SKM-1 (cell line): ENCODE results near the gene CLECL1.

Experiments used
- DNase-seq: peaks from one replicate; lab custom pipeline; 2025; ENCODE audit not compliant: unreplicated experiment; lab: John Stamatoyannopoulos, UW

CLECL1 gene

DNA sequence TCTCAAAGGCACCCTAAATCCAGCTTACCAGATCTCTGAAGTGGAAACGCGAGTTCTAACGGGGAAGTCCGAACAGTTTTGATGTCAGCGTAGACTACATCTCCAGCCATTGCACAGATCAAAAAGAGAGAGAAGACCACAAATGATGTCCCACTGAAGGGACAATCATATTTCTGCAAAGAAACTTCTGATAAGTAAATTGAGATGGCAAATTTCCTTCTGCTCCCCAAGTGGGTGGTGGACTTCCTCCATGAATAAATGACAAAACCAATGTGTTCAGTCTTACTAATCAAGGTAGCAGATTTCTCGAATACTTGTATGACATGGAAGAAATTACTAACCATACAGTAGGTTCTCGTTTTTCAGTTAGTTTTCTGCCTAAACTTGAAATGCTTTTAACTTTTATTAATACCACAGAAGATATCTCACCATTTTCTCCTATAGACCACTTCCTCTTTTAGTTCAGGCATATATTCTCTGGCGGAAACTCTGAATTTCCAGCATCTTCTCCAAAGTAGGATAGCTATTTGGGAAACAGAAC, at the start of gene CLECL1:
Gene CLECL1 (minus strand): TSS at position 177 of the 541 bp plus-strand sequence.
- no peak for DNase-seq

DNA sequence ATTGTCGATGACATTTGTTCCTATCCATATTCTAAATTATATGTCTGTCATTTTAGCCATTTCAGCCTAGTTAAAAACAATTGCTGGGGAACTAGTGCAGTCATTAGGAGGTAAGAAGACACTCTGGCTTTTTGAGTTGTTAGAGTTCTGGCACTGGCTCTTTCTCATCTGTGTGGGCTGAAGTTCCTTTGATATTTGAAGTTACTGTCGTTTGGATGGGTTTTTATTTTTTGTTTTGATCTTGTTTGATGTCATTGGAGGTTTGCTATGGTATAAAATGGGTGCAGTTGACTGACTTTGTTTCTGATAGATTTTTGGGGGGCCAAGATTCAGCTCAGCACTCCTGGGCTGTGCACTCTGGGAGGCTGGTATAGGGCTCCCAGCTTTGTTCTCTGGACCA, 48.5 kb upstream of the CLECL1 start:
- no peak for DNase-seq

DNA sequence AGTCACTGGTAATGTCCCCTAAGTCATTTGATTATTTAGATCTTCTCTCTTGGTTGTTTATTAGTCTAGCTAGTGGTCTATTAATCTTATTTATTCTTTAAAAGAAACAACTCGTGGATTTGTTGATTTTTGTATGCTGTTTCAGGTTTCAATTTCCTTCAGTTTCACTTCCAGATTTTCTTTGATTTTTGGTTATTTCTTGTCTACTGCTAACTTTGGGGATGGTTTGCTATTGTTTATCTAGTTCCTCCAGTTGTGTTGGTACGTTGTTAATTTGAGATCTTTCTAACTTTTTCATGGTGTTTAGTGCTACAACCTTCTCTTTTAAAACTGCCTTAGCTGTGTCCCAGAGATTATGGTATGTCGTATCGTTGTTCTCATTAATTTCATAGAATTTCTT, 46.3 kb upstream of the CLECL1 start:
- DNase-seq, result no peak

DNA sequence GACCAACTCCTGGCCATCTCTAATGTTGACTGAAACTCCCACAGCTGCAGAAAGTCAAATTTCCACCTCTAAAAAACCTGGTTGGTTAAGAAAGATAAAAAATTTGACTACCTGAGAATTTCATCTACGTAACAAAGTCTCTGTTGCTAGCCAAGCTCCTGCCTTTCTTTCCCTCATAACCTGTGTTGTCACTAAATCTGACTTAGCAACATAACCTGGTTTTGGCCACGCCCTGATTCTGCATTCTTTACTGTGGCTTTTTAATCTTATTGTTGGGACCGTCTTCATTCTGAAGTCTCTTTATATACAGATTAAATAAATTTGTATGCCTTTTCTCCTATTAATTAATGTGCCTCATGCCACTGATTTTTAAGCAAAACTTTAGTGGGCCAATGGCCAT, 43.9 kb upstream of the CLECL1 start:
- DNase-seq, result no peak

DNA sequence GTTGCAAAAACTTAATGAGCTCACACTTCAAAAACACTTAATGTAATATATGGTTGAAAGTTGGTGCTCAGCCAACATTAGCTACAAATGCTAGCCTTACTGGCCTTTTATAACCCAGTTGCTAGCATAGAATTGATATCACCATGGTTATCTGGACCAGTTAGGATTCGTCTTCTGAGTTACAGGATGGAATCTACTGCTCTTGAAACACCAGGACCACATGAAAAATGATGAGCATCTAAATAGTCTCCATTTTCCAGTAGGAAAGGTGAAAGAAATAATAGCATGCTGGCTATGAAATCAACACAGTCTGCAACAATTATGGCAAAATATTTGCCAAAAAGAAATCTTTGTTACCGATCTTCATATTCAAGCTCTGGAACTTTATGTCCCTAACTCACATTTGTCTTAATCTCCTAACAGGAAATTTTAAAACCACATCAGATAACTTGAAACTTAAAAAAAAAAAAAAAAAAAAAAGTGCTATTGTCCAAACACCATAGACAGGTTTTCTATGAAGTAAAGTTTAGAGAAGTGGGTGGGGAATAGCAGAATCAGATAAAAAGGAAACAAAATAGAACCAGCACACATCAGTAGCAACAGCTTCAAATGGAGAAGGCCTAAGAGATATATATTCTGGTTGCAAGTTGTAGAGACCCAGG, 40.5 kb upstream of the CLECL1 start:
- no peak for DNase-seq

DNA sequence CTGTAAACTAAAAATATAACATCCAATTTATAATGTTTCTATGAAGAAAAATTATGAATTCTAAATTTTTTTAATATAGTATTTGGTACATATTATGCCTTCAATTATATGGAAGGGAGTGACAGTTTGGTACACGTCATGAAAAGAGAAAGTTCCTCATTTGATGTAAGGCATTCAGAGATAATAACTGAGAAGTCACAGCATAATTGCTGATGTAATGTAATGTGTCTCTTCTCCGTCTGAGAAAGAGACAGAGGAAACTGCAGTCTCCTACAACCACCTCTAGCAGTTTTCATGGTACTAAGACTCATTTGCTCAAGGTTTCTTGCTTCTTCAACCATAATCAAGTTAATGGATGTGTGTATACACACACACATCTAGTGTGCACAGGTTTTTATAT, 30.1 kb upstream of the CLECL1 start:
- no peak for DNase-seq

DNA sequence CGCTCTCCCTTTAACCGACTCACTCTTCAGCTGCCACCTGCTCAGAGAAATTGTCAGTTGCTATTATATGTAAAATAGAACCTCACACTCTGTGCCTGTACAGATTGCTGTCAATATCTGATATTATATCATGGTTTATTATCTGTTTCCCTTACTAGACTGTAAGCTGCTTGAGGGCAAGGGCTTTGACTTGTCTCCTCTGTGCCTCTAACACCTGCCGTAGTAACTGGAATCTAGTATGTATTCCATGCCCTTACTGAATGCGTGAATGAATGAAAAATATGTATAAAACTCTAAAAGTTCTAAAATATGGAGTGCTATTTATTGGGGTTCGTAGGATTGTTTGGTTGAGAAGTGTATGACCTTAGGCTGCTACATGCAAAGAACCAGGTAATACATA, 29.5 kb upstream of the CLECL1 start:
- no peak for DNase-seq

DNA sequence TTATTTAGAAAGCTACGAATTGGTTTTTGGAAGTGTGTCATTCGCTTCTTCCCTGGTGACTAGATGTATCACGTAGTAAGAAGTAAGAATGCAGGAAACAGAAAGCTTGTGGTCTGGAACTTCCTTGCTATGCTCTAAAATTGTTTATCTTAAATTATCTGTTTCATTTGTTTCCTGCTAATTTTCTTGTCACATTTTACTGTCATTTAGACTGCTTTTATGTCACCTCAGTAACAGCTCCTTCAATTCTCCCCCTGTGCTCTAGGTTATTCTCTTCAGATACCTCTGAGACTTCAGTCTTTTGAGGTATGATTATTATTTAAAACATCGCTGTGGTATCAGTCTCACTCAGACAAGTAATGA, 28.5 kb upstream of the CLECL1 start:
- no peak for DNase-seq

DNA sequence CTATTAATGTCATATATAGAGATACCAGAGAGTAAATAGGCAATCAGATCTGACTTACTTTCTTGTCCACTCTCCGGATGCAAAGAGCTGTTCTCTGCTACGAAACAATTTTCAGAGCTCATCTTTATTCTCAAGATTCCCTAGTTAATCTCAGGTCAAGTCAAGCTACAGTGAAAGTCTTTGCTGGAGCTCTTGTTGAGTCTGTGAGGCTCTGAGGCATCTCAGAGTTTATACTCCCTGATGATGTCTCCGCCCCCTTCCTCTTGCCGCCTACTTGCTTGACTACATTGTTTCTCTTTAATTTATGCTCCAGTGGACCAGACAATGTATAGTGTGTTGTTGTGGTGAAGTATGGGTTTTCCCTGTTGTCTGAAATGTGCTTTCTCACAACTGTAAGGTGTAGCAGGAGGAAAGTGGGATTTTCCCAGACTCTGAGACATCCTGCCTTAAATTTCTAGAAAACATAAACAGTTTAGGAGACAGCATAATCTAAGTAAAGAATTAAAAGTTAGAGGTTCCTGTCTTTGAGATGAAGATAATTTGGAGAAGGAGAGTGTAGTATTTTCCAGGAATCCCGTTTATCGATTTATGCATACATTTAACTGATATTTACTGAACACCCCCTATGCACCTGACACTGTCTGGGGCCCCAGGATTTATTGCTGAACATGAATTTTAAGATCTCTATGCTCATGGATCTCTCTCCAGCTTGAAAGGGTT, 28.0 kb upstream of the CLECL1 start, which contains the start of gene CD69:
Gene CD69 (minus strand): TSS at position 203 of the 720 bp plus-strand sequence. CDS start 81 bp downstream, at position 122.
- no peak for DNase-seq

DNA sequence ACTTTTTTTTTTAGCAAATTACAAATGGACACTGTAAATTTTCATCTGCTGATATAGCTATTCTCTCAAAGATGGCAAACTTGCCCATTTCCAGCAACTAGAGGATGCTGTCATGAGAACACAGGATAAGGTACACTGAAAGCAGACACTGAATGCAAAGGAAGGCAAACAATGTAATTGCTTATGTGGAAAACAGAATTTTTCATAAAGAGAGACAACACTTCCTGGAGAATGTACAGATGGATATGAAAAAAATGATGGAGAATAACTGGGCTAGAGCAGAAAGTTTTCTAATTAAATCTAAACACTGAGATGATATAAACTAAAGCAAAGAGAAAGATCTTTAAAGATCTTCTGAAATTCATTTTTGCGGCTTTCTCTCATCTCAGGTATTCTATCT, 27.2 kb upstream of the CLECL1 start:
- no peak for DNase-seq

DNA sequence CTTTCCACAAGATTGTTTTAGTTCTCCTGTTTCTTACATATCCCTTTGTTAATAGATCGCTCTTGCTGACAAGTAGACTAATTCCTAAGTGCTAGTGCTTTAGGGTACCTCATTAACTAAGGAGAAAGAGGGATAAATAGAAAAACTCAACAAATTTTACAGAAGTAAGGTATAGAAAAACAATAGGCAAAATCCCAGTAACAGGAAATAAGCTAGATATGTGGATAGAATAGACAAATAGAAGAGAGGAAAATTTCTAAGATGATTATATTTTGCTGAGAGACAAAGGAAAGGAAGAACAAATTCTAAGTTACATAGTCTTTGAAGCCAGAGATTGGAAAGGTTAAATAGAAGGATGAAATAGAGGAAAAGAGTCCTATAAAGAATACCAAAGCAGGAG, 26.8 kb upstream of the CLECL1 start:
- no peak for DNase-seq

DNA sequence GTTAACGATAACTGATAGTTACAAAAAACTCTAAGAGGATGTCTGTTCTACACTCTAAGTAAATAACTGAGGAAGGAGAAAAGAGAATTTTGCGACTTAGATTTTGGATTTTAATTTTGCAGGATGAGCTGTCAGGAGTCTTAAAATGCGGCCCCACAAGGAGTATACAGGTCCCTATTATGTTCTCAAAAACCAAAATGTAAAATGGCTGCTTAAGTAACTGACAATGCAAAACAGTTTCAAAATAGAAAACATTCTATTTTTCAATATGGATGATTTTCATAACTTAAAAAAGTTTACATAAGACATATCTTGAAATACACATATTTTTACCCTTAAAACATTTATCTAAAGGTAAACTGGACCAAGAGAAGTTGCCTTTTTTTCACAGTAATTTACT, 25.2 kb upstream of the CLECL1 start:
- DNase-seq, result no peak

DNA sequence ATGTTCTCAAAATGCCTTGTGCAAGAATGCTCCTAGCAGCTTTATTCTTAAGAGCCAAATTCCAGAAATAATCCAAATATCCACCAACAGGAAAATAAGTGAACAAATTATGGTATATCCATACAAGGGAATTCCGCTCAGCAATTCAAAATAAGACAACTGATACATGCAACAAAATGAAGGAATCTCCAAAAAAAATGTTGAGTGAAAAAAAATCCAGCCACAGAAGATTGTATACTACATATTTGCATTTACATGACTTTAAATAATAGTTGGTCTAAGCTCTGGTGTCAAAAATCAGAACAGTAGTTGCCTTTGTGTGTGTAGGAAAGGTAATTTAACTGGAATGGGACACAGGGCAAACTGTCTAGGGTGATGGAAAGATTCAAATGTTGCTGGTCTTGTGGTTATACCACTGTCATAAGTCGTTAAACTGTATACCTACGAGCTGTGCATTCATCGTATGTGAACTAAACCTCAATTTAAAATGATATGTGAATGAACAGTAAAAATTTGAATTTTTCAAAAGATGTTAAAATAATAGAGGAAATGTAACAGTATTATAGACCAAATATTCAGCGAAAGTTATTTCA, 24.6 kb upstream of the CLECL1 start:
- no peak for DNase-seq

DNA sequence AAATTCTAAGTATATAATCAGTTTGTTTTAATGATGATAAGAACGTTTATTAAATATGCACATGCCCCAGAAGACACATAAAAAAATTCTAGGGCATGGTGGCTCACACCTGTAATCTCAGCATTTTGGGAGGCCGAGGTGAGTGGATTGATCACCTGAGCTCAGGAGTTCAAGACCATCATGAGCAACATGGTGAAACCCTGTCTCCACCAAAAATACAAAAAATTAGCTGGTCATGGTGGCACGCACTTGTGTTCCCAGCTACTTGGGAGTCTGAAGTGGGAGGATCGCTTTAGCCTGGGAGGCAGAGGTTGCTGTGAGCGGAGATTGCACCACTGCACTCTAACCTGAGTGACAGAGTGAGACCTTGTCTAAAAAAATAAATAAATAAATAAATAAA, 23.8 kb upstream of the CLECL1 start:
- no peak for DNase-seq

DNA sequence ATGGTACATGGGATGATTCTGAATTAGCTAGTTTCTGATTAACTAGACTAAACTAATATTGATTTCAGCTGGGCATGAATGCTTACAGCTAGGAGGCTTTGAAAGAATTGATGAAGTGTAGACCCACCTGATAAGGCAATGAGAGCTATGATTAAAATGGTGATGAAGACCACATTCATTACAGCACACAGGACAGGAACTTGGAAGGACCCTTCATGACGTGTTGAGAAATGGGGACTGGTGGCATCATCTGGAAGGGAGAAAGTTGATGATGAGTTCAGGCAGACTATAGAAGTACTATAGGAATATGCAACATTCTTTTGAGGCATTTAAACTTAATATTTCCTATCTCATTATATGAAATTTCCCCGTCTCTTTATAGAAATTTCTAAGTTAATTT, 23.3 kb upstream of the CLECL1 start:
- DNase-seq, result no peak

DNA sequence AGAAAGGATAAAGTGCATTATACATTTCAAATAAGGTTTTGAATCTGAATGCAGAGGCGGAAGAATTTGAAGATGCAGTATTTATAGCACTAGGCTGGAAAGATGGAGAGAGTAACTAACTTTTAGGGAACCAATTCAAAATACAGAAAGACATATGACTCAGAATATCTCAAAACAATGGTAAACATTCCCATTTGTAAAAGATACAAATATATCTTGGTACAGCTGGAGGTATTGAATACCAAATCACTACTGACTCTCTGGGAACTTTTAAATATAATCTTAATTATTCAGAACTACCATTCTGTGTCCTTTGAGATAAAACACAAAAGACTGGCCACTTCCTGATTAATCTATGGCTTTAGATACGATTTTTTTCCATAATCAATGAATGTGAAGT, 22.7 kb upstream of the CLECL1 start:
- no peak for DNase-seq

DNA sequence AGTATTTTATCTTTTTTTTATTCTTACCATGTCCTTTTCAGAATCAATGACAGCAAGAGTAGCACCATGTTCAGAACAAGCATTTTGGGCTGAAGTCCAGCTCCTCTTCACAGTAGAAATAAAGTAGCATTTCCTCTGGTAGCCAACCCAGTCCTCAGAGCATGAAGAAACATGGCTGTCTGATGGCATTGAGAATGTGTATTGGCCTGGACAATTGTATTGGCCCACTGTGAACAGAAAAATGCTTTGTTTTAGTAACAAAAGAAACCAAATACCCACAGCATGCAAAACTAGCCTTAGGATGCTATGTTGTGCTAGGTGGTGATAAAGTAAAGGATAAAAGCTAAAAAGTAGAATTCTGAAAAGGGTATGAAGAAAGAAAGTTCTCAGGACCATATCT, 22.1 kb upstream of the CLECL1 start:
- no peak for DNase-seq

DNA sequence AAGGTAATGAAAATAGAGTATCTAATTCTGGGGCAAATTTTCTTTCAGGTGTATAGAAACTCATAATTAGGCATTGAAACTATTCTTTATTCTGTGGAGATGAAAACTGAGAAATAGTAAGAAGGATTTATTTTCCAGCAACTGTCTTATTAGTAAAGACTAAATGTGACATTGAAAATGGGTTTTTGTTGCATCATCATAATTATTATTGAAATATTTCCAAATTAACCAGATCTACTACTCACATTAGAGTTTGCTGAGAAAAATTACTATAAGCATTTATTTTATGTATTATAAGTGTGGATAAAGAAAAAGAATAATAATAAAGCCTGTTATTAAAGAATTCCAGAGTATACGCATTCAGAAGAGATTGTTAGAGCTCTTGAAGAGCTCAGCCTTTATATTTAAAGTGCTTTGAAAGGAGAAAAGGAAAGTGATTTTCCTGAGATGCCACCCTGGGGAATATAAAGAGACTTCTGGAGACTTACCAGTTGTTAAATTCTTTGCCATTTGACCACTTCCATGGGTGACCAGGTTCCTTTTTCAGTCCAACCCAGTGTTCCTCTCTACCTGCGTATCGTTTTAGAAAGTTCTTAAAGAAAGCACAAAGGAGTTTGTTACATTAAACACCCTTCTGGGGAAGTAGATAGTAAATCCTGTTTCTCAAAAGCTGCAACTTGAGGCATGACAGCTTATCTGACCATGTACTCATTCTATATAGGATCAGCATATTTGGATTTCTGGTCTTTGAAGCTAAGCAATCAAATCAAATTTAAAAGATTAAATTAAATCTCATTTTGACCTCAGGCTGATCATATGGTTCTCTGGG, 21.4 kb upstream of the CLECL1 start:
- DNase-seq, result no peak

DNA sequence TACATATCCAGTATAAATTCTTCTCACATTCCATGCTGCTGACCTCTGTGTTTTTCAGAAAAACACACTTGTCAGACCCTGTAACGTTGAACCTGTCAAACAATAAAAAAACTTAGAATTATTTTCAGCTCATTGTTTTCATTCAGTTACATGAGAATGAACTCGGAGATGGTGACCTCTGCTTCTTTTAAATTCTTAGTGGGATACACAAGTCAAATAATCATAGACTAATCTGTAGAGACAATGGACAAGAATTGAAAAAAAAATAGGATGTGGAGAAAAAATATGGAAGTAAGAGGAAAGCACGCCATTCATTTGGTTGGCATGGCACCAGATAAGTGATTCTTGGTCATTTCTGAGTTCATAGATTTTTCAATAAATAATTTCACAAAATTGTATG, 20.6 kb upstream of the CLECL1 start:
- no peak for DNase-seq

DNA sequence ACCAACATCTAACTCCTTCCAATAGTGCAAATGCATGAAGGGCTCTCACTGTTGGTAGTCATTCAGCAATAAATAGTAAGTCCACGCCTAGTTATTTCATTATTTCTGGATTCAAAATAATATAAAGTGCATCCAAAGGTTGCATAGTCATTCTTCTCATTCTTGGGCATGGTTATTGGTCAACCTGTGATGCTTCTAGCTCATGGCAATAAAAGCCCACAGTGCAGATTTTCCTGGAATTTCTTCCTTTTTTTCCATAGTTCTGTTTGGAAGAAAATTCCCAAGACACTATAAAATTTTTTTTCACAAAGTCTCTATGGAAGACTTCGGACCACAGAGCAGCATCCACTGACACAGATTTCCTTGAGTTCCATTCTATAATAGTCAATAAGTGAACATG, 20.2 kb upstream of the CLECL1 start:
- DNase-seq, result no peak

DNA sequence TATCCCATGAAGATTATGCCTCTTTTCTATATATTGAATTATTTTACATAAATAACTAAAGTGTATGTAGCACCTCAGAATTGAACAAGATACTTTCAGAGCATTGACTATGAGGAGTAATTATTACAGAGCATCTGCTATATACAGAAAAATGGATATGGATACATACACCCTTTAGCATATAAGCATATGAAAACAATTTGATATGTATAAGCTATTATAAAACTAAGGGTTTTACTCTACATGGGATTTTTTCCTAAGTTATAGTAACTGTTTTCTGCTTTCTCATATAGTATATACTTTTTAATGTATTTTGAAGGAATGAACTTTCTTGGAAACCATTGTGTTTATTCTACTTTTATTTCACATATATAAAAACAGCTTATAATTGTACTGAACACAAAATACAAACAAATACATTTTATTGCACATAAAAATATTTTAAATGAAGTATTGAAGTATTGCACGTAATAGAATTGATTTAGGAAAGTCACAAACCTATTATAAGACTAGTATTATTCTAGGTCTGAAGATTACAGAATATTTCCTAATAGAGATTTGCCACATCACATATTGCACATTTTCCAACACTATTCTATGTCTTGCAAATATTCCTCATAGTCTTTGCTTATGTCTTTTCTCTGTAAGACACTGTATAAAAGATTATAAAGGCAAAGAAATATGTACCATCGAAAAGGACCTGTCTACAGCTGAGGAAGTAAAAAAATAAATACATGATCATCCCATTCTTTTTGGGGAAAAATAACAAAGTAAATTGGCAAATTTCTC, 19.4 kb upstream of the CLECL1 start:
- no peak for DNase-seq
